Progenitor cell of endocrine pancreas (in vitro differentiated cells): ENCODE results near the gene CDK13. TPM values are rescaled to one million over a fixed set of nuclear protein-coding genes. Genes with fewer than 3 reads are reported as not detected.

ENCODE experiments used
- DNase-seq: peaks from one replicate; pipeline ENCODE4 v3.0.0; 2021; ENCODE audit warnings: low spot score; ENCODE audit not compliant: unreplicated experiment
- H3K27ac Mint-ChIP-seq: 2 replicates; pipeline ENCODE4 v1.8.0; 2021; ENCODE audit warnings: mild to moderate bottlenecking, moderate library complexity, mixed read lengths
- H3K27me3 Mint-ChIP-seq: 2 replicates; pipeline ENCODE4 v1.8.0; 2021; ENCODE audit warnings: mixed read lengths
- H3K36me3 Mint-ChIP-seq: 2 replicates; pipeline ENCODE4 v1.8.0; 2022; ENCODE audit warnings: mixed read lengths; ENCODE audit not compliant: insufficient read depth
- H3K4me1 Mint-ChIP-seq: 2 replicates; pipeline ENCODE4 v1.8.0; 2021; ENCODE audit warnings: low read depth, mixed read lengths
- H3K4me3 Mint-ChIP-seq: 2 replicates; pipeline ENCODE4 v1.8.0; 2021; ENCODE audit warnings: low read depth, mild to moderate bottlenecking, moderate library complexity, mixed read lengths
- H3K9me3 Mint-ChIP-seq: 2 replicates; pipeline ENCODE4 v1.8.0; 2021; ENCODE audit warnings: low read depth, mixed read lengths
- total RNA-seq: library from RNA; stranded (reverse); gene quantifications from 2 replicates; pipeline ENCODE4 v1.2.1, GENCODE V29; 2021
- TF ChIP-seq, protein P1 (sequence below): fragments of 200-600 bp; sonication (generic); IDR thresholded peaks from one replicate; pipeline ENCODE4 v1.5.0; 2021; ENCODE audit warnings: antibody characterized with exemption, mild to moderate bottlenecking; ENCODE audit not compliant: unreplicated experiment

The CDK13 gene
- total RNA-seq, 1 donor from 2014 or later, result 75.5 TPM

DNA sequence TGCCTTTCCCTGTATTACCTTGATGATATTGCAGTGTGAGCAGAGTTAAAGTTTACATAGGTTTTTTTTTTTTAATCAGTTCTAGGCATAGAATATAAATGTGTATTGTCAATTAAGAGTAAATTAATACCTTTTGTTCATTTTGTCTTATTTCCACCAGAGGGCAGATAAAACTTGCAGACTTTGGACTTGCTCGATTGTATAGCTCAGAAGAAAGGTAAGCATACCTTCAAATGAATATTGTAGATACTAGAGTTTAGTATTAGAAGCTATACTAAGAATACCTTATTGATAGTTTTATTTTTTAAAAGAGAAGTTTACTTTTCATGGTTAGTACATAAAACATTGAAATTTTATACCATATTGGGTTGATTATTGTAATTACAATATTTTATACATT is 97.6 kb downstream of the CDK13 start:
- DNase-seq, result no peak
- TF ChIP-seq, protein P1, sequence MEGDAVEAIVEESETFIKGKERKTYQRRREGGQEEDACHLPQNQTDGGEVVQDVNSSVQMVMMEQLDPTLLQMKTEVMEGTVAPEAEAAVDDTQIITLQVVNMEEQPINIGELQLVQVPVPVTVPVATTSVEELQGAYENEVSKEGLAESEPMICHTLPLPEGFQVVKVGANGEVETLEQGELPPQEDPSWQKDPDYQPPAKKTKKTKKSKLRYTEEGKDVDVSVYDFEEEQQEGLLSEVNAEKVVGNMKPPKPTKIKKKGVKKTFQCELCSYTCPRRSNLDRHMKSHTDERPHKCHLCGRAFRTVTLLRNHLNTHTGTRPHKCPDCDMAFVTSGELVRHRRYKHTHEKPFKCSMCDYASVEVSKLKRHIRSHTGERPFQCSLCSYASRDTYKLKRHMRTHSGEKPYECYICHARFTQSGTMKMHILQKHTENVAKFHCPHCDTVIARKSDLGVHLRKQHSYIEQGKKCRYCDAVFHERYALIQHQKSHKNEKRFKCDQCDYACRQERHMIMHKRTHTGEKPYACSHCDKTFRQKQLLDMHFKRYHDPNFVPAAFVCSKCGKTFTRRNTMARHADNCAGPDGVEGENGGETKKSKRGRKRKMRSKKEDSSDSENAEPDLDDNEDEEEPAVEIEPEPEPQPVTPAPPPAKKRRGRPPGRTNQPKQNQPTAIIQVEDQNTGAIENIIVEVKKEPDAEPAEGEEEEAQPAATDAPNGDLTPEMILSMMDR, result peak; percentile 33
- Mint-ChIP-seq H3K4me3 (no peak overlapping the region), H3K4me1 (peaks cover 2% of the 10 kb centered on the region), H3K27me3 (no peaks in the 10 kb centered on the region), H3K27ac (no peak overlapping the region), H3K9me3 (no peaks in the 10 kb centered on the region), H3K36me3 (peaks cover 2% of the 10 kb centered on the region)

DNA sequence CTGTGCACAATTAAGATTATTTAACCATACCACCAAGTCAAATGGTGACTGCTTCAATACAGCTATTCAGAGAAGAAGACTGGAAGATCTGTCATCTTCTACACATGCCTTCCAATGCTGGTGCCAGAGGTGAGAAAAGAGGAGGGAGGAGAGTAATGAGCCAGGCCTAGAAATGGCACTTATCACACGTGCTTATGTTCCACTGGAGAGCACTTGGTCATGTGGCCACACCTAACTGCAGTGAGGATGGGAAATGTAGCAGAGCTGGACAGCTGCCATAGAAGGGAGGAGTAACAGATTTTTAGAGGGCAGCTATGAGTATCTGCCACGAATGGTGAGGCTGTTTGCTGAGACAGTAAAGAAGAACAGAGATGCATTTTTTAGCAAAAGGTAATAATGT is 107.2 kb downstream of the CDK13 start:
- TF ChIP-seq, protein P1, result no peak
- no peaks in the 10 kb centered on the region for H3K9me3 Mint-ChIP-seq
- peaks cover 4% of the 10 kb centered on the region for H3K4me1 Mint-ChIP-seq
- peaks cover 2% of the 10 kb centered on the region for H3K36me3 Mint-ChIP-seq
- DNase-seq, result no peak
- H3K27ac Mint-ChIP-seq, result no peak overlapping the region
- no peak overlapping the region for H3K4me3 Mint-ChIP-seq
- H3K27me3 Mint-ChIP-seq, result no peaks in the 10 kb centered on the region

DNA sequence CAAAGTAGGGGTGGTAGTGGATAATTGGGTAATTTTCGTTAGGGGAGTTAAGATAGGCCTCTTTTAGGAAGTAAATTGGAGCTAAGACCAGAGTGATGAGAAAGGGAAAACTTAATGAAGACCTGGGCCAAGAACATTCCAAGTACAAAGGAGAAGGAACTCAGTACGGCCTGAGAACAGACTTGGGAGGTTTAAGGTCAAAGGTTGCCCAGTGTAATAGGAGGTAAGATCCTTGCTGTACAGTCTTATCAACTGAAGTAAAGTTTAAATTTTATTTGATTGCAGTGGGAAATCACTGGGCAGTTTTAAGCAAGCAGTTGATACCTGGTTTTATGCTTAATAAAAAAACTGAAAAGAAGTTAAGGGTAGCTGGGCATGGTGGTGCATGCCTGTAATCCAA is 108.0 kb downstream of the CDK13 start:
- Mint-ChIP-seq H3K4me1 (peaks cover 4% of the 10 kb centered on the region), H3K27me3 (no peaks in the 10 kb centered on the region), H3K27ac (no peak overlapping the region), H3K9me3 (no peaks in the 10 kb centered on the region), H3K36me3 (peaks cover 2% of the 10 kb centered on the region), H3K4me3 (no peak overlapping the region)
- no peak for DNase-seq
- TF ChIP-seq, protein P1, result no peak

DNA sequence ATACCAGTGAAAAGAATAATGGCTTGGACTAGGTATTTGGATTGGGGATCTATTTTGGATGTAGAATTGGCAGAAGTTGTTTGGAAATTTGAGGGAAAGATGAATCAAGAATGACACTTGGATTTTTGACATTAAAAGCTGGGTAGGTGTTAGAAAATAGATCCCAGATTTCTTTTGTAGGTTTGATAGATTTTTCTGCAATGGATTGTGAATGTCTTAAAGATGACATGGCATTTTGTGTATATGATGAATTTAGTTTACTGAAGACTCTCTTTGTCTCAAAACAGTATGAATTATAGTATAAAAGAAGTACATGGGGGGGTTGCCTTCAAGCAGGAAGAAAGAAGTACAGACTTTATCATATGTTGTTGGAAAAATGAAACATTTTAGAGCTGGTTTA is 108.6 kb downstream of the CDK13 start:
- Mint-ChIP-seq H3K4me1 (peaks cover 4% of the 10 kb centered on the region), H3K36me3 (peaks cover 4% of the 10 kb centered on the region), H3K27me3 (no peaks in the 10 kb centered on the region), H3K27ac (no peak overlapping the region), H3K4me3 (no peak overlapping the region), H3K9me3 (no peaks in the 10 kb centered on the region)
- TF ChIP-seq, protein P1, result no peak
- DNase-seq, result no peak

DNA sequence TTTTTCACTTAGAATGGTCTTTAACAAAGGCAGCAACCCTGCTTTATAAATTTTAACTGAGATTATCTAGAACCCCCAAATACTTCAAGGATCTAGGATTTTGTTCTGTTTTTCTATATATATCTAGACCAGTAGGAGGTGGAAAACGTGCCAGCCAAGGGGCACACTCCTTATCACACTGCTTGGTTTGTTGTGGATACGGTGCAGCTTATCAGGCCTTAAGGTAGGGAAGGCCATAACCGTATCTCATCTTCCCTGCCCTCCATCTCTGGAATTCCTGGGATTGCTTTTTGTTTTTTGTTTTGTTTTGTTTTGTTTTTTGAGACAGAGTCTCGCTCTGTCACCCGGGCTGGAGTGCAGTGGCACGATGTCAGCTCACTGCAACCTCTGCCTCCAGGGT is 109.0 kb downstream of the CDK13 start:
- H3K27me3 Mint-ChIP-seq, result no peaks in the 10 kb centered on the region
- no peak for DNase-seq
- H3K9me3 Mint-ChIP-seq, result no peaks in the 10 kb centered on the region
- H3K4me1 Mint-ChIP-seq, result peaks cover 4% of the 10 kb centered on the region
- TF ChIP-seq, protein P1, result no peak
- no peak overlapping the region for H3K27ac Mint-ChIP-seq
- H3K4me3 Mint-ChIP-seq, result no peak overlapping the region
- H3K36me3 Mint-ChIP-seq, result peaks cover 4% of the 10 kb centered on the region
